ENCODE data around the gene HBB. TPM values are rescaled to one million over a fixed set of nuclear protein-coding genes. Genes with fewer than 3 reads are reported as not detected.
"Not testable (repeated sequence)": the region's sequence is repeated elsewhere in the genome, so short reads cannot be mapped to it uniquely, and the experiment has no call there.

Gene HBB
- total RNA-seq, 1 experiment from 2014 or later, result not detected

DNA sequence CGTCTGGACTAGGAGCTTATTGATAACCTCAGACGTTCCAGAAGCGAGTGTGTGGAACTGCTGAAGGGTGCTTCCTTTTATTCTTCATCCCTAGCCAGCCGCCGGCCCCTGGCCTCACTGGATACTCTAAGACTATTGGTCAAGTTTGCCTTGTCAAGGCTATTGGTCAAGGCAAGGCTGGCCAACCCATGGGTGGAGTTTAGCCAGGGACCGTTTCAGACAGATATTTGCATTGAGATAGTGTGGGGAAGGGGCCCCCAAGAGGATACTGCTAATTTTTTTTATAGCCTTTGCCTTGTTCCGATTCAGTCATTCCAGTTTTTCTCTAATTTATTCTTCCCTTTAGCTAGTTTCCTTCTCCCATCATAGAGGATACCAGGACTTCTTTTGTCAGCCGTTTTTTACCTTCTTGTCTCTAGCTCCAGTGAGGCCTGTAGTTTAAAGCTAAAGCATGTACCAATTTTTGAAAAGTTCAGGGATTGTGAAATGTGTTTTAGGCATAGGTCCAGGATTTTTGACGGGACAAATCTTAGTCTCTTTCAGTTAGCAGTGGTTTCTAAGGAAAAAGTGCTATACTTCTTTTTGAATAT lies 23.0 kb upstream of the HBB start, which contains the start of gene HBG1:
TSS of gene HBG1 (minus strand) at position 51 of the 590 bp plus-strand sequence. CDS start 53 bp downstream, outside the sequence.
- DNase-seq (ENCODE audit: low spot score); in situ Hi-C loops (cut with HindIII; ENCODE audit: low sequenced_read_pairs): not testable (repeated sequence)

DNA sequence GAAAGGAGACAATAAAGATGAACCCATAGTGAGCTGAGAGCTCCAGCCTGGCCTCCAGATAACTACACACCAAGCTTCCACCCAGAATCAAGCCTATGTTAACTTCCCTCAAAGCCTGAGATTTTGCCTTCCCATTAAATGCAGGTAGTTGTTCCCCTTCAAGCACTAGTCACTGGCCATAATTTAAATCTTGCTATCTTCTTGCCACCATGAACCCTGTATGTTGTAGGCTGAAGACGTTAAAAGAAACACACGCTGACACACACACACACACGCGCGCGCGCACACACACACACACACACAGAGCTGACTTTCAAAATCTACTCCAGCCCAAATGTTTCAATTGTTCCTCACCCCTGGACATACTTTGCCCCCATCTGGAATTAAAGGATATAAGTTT lies 21.6 kb upstream of the HBB start:
- DNase-seq (ENCODE audit: low spot score); in situ Hi-C loops (cut with HindIII; ENCODE audit: low sequenced_read_pairs): not testable (repeated sequence)

DNA sequence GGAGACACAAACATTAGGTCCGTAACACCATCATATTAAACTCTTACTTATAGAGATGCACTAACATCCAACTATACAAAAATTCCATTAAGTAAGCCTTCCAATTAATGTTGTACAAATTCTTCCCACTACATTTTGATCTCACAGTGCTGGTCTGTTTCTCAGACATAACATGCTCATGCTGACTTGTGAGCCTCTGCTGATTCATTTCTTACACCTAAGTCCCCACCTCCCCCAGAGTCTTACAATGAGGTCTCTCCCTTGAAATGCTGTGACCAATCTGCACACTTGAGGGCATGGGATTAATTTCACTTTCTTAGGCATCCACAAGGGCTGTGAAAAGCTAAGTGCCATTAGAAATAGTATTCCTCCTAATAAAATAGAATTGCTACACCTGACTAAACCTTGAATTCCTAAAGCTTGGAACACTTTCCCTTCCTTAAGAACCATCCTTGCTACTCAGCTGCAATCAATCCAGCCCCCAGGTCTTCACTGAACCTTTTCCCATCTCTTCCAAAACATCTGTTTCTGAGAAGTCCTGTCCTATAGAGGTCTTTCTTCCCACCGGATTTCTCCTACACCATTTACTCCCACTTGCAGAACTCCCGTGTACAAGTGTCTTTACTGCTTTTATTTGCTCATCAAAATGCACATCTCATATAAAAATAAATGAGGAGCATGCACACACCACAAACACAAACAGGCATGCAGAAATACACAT lies 20.8 kb upstream of the HBB start:
- in situ Hi-C loops (cut with HindIII; ENCODE audit: low sequenced_read_pairs), result no loop called here
- DNase-seq (ENCODE audit: low spot score), result no peak

DNA sequence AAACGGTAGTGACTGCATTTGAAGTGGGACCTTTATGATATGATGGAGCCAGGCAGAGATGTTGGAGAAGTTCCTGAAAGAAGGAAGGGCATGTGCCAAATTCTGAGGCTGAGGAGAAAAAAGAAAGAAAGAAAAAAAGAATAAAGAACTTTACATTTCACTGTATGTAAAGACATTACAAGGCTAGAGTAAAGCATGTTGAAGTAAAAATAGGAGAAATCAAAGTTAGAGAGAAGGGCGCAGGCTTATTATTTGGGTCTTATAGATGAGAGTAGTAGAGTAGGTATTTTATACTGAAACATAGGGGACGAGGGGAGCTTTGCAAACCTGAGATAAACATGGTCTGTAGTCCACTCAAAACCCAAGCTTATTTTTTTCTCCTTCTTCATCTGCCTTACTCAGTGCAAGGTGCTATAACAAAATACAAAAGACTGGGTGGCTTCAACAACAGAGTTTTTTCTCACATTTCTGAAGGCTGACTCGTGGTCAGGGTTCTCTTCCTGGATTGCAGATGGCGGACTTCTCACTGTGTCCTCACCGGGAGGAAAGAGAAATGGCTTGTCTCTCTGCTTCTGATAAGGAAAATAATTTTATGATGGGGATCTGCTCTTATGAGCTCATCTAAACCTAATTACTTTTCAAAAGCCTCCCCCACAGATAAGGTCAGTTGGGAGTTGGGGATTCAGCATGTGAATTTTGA lies 20.1 kb upstream of the HBB start:
- DNase-seq (ENCODE audit: low spot score), result no peak
- in situ Hi-C loops (cut with HindIII; ENCODE audit: low sequenced_read_pairs), result no loop called here

DNA sequence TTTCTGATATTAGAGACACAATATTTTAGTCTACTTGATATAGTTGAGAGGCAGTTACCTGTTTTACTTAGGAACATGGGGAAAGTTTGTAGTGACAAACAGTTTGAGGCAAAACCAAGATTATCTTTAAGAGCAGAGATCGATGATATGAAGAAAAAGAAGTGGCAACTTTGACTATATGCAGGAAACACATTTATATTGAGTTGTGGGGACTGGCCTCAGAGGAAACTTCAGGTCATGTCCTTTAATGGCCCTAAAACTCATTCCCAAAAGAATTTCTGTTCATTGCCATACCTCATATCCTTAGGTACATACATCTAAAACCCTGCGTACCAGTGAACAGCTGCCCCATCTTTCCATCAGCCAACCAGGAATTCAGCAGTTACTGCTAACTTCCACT lies 18.3 kb upstream of the HBB start:
- DNase-seq (ENCODE audit: low spot score), result no peak
- in situ Hi-C loops (cut with HindIII; ENCODE audit: low sequenced_read_pairs), result no loop called here

DNA sequence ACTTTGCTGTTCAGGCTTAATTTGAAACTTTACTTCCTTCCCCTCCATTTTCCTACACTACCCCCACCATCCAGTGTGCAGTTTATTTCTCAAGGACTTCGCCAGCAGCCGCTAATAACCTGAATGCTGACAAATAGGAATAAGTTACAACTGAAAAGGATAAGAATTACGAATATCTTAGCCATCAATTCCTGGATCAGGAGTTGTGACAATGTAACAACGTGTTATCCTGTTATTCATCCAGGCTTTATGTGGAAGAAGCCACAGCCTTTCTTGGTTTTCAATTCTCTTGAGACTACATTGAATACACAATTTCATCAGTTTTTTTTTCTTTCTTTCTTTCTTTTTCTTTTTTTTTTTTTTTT lies 16.9 kb upstream of the HBB start:
- in situ Hi-C loops (cut with HindIII; ENCODE audit: low sequenced_read_pairs), result no loop called here
- no peak for DNase-seq (ENCODE audit: low spot score)

DNA sequence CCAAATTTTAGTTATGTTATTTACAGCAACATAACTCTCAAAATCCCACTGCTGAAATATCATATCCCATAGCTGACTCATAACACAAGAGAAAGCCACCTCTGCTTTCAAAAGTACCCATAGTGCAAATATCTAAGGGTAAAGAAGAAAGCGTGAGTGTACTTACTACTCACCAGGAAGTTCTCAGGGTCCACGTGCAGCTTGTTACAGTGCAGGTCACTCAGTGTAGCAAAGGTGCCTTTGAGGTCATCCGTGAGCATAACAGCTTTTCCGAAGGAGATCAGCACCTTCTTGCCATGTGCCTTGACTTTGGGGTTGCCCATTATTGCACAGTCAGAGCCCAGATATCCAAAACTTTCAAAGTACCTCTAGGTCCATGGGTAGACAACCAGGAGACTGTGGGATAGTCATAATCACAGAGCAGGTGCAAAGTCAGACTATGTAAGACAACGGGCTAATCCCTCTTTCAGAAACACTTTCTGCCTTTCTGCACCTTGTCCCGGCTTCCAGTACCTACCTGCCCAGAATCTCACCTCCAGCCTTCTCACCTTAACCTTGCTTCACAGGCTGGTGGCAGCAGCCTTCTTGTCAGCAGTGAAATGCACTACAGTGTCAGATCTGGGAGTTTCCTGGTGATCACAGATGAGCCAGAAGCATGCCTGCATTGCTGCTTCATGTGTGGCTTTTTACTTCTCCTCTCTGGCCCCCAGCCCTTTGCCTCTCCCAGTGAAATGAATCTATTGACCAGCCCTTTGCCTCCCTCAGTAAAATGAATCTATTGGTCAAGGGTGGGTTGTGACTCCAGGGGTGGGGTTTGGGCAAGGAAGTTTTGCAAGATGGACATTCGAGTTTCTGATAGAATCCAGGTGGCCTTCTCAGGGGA lies 16.3 kb upstream of the HBB start:
- no peak for DNase-seq (ENCODE audit: low spot score)
- in situ Hi-C loops (cut with HindIII; ENCODE audit: low sequenced_read_pairs), result no loop called here

DNA sequence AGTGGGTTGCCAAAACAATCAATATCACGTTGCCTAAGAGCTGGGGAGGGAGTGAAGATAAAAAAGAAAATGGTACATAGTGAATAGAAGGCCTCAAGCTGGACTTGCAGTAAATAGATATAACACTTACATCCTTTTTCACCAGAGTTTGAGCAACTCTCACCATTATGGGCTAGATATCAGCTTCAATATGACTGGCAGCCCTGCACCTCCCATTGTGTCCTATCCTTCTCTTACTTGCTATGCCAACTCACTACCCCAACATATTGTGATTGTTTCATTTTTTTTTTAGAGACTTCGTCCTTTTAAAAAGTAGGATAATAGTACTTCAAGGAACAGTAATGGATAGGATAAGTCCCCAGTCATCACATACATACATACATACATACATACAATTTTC lies 15.3 kb upstream of the HBB start:
- DNase-seq (ENCODE audit: low spot score), result no peak
- in situ Hi-C loops (cut with HindIII; ENCODE audit: low sequenced_read_pairs), result no loop called here

DNA sequence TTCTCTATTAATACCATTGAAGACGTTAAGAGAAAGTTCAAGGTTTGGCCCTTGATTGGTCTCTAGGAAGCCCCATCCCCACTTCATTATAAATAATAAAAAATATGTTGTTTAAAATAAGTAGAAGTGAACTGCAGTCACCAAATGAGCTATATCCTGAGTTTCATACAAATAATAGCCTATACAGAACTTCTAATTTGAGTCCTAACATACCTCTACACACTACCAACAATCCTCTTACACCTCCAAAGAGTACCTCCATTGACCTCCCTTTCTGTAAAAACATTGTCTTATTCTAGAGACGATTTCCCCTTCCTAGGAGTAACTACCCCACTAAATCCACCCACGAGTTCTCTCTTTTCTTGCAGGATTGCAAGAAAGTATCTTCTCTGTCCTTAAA lies 14.6 kb upstream of the HBB start:
- in situ Hi-C loops (cut with HindIII; ENCODE audit: low sequenced_read_pairs), result no loop called here
- DNase-seq (ENCODE audit: low spot score), result no peak

DNA sequence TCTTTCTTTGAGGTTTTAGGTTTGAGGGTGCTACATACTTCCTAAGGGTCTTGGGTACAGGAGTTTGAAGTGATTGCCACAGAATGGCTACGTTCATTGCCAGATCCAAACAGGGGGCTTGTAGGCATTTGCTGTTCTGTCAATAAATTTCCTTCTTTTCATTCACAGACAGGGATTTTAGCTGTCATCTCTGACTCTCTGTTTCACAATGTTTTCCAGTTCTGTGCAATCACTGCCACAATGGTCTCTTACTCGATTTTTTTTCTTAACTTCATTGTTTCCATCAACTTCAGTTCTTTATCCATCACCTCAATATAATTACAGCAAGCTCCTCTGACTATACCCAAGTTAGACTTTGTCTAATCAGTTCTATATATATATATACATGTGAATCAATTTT lies 13.6 kb upstream of the HBB start:
- in situ Hi-C loops (cut with HindIII; ENCODE audit: low sequenced_read_pairs), result no loop called here
- no peak for DNase-seq (ENCODE audit: low spot score)

DNA sequence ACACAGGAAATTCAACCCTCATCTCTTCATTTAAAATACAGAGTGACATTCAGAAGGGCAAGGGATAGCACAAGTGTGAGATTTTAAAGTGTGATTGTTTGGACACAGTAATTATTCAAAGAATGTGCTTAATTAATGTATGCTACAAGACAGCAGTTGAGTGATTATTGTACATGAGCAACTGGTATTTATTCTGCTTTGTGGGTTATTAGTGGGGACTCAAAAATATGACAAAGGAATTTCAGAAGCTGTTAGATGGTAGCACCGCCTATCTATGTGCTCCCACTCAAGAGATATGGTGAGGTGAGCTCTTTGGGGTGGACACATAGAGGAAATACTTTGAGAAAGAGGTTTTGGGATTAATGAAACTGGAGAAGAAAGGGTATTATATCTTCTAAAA lies 13.2 kb upstream of the HBB start:
- DNase-seq (ENCODE audit: low spot score), result no peak
- in situ Hi-C loops (cut with HindIII; ENCODE audit: low sequenced_read_pairs), result no loop called here

DNA sequence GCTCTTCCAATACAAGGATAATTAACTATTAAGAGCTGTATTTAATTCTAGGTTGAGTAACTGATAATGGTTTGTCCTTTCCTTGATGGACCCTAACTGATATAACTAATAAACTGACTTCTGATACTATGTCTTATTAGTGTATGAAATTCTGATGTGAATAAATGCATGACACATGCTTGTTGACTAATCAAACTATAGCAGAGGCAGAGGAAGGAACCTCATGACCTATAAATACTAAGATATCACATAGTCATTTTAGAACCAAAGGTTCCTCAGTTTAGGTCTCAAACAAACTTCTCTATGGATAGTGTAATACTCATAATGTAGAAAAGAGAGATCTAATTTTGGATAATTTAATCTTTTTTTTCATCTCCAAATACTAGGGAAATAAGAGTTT lies 12.2 kb upstream of the HBB start:
- in situ Hi-C loops (cut with HindIII; ENCODE audit: low sequenced_read_pairs), result no loop called here

DNA sequence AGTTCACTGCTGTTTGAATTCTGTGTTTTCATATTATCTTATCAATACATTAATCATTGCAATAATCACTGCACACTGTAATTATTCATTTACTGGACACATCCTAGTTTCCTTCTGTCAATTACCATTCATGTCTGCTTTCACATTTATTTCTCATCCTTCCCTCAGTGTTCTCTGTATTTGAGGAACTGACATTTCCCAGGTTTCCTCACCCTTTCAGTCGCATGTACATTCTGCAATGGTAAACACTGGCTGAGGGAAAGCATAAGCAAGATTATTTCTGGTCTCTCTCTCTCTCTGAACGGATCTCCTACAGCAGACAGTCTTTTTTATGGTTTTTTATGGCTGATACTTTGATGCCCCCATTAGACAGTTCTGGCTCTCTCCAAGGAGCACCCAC lies 11.6 kb upstream of the HBB start:
- in situ Hi-C loops (cut with HindIII; ENCODE audit: low sequenced_read_pairs), result no loop called here
- no peak for DNase-seq (ENCODE audit: low spot score)

More for the DNA sequence above, 12.2 kb upstream of the HBB start:
- no peak for DNase-seq (ENCODE audit: low spot score)

DNA sequence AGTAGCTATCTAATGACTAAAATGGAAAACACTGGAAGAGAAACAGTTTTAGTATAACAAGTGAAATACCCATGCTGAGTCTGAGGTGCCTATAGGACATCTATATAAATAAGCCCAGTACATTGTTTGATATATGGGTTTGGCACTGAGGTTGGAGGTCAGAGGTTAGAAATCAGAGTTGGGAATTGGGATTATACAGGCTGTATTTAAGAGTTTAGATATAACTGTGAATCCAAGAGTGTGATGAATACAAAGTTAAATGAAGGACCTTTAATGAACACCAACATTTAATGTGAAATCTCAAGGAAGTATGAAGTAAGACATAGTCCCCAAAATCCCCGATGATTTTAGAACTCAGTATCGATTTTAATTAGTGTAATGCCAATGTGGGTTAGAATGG lies 10.5 kb upstream of the HBB start:
- in situ Hi-C loops (cut with HindIII; ENCODE audit: low sequenced_read_pairs), result no loop called here
- DNase-seq (ENCODE audit: low spot score), result no peak

DNA sequence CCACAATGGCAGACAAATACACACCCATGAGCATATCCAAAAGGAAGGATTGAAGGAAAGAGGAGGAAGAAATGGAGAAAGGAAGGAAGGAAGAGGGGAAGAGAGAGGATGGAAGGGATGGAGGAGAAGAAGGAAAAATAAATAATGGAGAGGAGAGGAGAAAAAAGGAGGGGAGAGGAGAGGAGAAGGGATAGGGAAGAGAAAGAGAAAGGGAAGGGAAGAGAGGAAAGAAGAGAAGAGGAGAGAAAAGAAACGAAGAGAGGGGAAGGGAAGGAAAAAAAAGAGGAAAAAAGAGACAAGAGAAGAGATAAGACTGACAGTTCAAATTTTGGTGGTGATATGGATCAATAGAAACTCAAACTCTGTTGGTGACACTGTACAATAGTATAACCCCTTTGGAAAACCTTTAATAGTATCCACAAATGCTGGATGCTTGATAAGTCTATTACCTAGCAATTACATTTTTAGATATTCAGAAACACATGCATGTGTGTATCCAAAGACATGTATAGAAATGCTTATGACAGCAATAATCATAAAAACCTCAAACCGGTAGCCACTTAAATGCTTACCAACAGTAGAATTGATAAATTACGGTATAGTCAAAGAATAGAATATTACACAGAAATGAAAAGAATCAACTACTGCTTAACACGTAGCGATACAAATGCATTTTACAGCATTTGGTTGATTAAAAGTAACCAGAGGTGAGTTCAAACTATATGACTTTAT lies 8.7 kb upstream of the HBB start:
- in situ Hi-C loops (cut with HindIII; ENCODE audit: low sequenced_read_pairs), result no loop called here
- DNase-seq (ENCODE audit: low spot score), result no peak

DNA sequence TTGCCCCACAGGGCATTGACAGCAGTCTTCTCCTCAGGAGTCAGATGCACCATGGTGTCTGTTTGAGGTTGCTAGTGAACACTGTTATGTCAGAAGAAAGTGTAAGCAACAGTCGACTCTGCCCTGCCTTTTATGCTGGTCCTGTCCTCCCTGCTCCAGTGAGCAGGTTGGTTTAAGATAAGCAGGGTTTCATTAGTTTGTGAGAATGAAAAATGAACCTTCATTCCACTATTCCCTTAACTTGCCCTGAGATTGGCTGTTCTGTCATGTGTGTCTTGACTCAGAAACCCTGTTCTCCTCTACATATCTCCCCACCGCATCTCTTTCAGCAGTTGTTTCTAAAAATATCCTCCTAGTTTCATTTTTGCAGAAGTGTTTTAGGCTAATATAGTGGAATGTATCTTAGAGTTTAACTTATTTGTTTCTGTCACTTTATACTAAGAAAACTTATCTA lies 7.5 kb upstream of the HBB start, which contains the start of gene HBD:
TSS of gene HBD (minus strand) at position 103 of the 454 bp plus-strand sequence. CDS start at position 53, 50 bp downstream.
- DNase-seq (ENCODE audit: low spot score), result no peak
- in situ Hi-C loops (cut with HindIII; ENCODE audit: low sequenced_read_pairs), result no loop called here

DNA sequence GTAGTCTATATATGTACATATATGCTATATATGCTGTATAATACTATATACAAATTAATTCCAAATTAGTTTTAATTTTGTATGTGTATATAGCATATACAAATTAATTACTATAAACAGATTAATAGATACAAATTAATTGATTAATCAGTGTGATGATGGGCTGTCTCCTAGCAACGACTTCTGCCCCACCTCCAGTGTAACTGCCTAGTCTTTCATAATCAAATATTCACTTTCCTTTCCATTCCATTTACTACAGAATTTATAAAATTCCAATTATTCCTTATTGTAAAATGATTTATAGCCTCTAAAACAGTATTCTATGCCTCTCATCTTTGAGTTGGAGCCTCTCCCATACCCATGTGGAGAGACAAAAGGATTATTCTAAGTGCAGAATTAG lies 6.4 kb upstream of the HBB start:
- in situ Hi-C loops (cut with HindIII; ENCODE audit: low sequenced_read_pairs), result no loop called here
- no peak for DNase-seq (ENCODE audit: low spot score)

DNA sequence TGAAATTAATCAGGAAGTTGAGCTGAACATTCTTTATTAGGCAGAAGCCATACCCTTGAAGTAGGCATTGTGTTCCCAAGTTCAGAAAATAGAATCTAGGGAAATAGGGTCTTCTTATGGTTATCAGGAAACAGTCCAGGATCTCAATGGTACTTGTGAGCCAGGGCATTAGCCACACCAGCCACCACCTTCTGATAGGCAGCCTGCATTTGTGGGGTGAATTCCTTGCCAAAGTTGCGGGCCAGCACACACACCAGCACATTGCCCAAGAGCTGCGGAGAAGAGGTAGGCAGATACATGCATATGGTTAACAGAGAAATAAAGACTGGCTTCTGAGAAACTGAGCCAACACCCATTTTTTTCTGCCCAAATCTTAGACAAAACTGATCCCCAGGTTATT lies 6.0 kb upstream of the HBB start:
- in situ Hi-C loops (cut with HindIII; ENCODE audit: low sequenced_read_pairs), result no loop called here
- DNase-seq (ENCODE audit: low spot score), result no peak

DNA sequence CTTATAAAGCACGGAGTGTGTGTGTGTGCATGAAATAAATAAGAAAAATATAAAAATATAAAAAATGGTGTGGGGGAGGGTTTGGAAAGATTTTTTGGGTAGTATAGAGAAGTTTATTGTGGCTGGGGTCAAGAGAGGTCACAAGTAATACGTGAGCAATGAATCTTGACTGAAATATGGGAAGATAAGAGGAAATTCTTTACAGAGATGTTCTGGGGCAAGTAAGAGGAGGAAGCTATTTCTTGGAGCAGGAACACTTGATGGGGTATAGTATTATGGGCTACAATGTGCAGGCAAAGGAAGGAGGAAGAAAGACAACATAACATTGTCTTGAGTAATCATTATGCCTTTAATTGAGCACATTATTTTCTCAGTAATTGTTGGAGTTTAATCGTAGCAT lies 5.3 kb upstream of the HBB start:
- no peak for DNase-seq (ENCODE audit: low spot score)
- in situ Hi-C loops (cut with HindIII; ENCODE audit: low sequenced_read_pairs), result no loop called here
